B cell (primary cell): ENCODE results near the gene AIFM2. TPM values are rescaled to one million over a fixed set of nuclear protein-coding genes. Genes with fewer than 3 reads are reported as not detected.
"Not testable (repeated sequence)": the region's sequence is repeated elsewhere in the genome, so short reads cannot be mapped to it uniquely, and the experiment has no call there.

Experiments
- ATAC-seq: fragments of 200-7000 bp; cut with Tn5 transposase; one replicate; pipeline ENCODE4 v1.10.0; 2021; ENCODE audit warnings: low read depth, mild to moderate bottlenecking, moderate number of reproducible peaks, moderate library complexity
- CTCF ChIA-PET: fragments of 350-600 bp; sonication (Branson Sonifier 250); formaldehyde crosslinking; loops from one replicate; lab custom pipeline; 2021; ENCODE audit warnings: antibody characterized with exemption, inconsistent platforms; lab: Charles Lee
- POLR2A ChIA-PET: fragments of 350-600 bp; sonication (Branson Sonifier 250); formaldehyde crosslinking; loops from one replicate; lab custom pipeline; 2021; ENCODE audit warnings: antibody characterized with exemption; lab: Charles Lee
- DNase-seq: peaks from one replicate; pipeline ENCODE4 v3.0.0; 2013
- H2AFZ ChIP-seq: 2 replicates; pipeline ENCODE4 v1.6.1; 2012; ENCODE audit warnings: mild to moderate bottlenecking, low read depth, low read length; ENCODE audit not compliant: insufficient read depth, poor library complexity, severe bottlenecking
- H3K27ac ChIP-seq, 2 donors: 1 replicate in 1 of 2; 2 replicates in 1 of 2; pipeline ENCODE4 v1.5.1; 2012 to 2013; ENCODE audit warnings: low read length in 2 of 2, mild to moderate bottlenecking in 2 of 2, moderate library complexity in 1 of 2
- H3K27me3 ChIP-seq, 4 experiments: fragments of 200-600 bp in 1 of 4; sonication (generic) in 1 of 4; replicated peaks in 1 of 4; 1 replicate in 2 of 4; 2 replicates in 2 of 4; pipeline versions ENCODE4 v1.6.1 to v1.7.0; 2013 to 2016; ENCODE audit warnings: low read length in 3 of 4, mild to moderate bottlenecking in 2 of 4, mixed read lengths in 1 of 4, moderate library complexity in 1 of 4; ENCODE audit not compliant: insufficient read depth in 4 of 4, control insufficient read depth in 3 of 4; ENCODE audit errors: control extremely low read depth in 1 of 4
- H3K36me3 ChIP-seq, 2 experiments: replicated peaks in 1 of 2; 1 replicate in 1 of 2; 2 replicates in 1 of 2; pipeline versions ENCODE4 v1.6.1 to v1.7.1; 2013; ENCODE audit warnings: low read length in 1 of 2; ENCODE audit not compliant: insufficient read depth in 2 of 2, control insufficient read depth in 1 of 2; ENCODE audit errors: control extremely low read depth in 1 of 2, extremely low read depth in 1 of 2
- H3K4me1 ChIP-seq, 2 donors: fragments of 200-600 bp in 1 of 2; sonication (generic) in 1 of 2; 1 replicate in 1 of 2; 2 replicates in 1 of 2; pipeline versions ENCODE4 v1.5.1 to v1.6.1; 2013 to 2017; ENCODE audit warnings: low read length in 2 of 2; ENCODE audit not compliant: control insufficient read depth in 2 of 2, insufficient read depth in 2 of 2
- H3K4me2 ChIP-seq: replicated peaks from 2 replicates; pipeline ENCODE3; 2012; ENCODE audit warnings: mild to moderate bottlenecking, low read depth, low read length; ENCODE audit not compliant: poor library complexity, severe bottlenecking
- H3K4me3 ChIP-seq, 5 experiments: fragments of 200-600 bp in 1 of 5; sonication (generic) in 1 of 5; 1 replicate in 3 of 5; 2 replicates in 2 of 5; pipeline versions ENCODE4 v1.5.1 to v1.7.0; 2011 to 2016; ENCODE audit warnings: low read length in 4 of 5, mild to moderate bottlenecking in 4 of 5, low read depth in 2 of 5, control low read depth in 1 of 5, moderate library complexity in 1 of 5; ENCODE audit not compliant: insufficient read depth in 1 of 5; ENCODE audit errors: control extremely low read depth in 1 of 5, extremely low read depth in 1 of 5
- H3K79me2 ChIP-seq: fragments of 200-600 bp; sonication (generic); one replicate; pipeline ENCODE4 v1.6.0; 2016; ENCODE audit warnings: low read length; ENCODE audit not compliant: control insufficient read depth, insufficient read depth
- H3K9ac ChIP-seq: fragments of 200-600 bp; sonication (generic); 2 replicates; pipeline ENCODE4 v1.6.1; 2017; ENCODE audit warnings: mild to moderate bottlenecking, low read length, moderate library complexity
- H3K9me3 ChIP-seq, 3 donors: one replicate each; pipeline versions ENCODE4 v1.6.1 to v1.7.1; 2013; ENCODE audit warnings: low read length in 2 of 3; ENCODE audit not compliant: control insufficient read depth in 2 of 3, insufficient read depth in 1 of 3; ENCODE audit errors: control extremely low read depth in 1 of 3
- H4K20me1 ChIP-seq: 2 replicates; pipeline ENCODE4 v1.6.0; 2012; ENCODE audit warnings: mild to moderate bottlenecking, low read length; ENCODE audit not compliant: insufficient read depth, control insufficient read depth, poor library complexity, severe bottlenecking
- H3K27ac Mint-ChIP-seq: one replicate; pipeline ENCODE4 v1.8.0; 2021; ENCODE audit warnings: mixed read lengths
- H3K27me3 Mint-ChIP-seq: one replicate; pipeline ENCODE4 v1.8.0; 2021; ENCODE audit warnings: mixed read lengths
- H3K4me1 Mint-ChIP-seq: one replicate; pipeline ENCODE4 v1.8.0; 2021; ENCODE audit warnings: mixed read lengths
- H3K4me3 Mint-ChIP-seq: one replicate; pipeline ENCODE4 v1.8.0; 2021; ENCODE audit warnings: mixed read lengths
- H3K9me3 Mint-ChIP-seq: one replicate; pipeline ENCODE4 v1.8.0; 2022; ENCODE audit warnings: mixed read lengths; ENCODE audit not compliant: insufficient read depth
- CTCF ChIP-seq: fragments of 200-600 bp; IDR thresholded peaks from one replicate; pipeline ENCODE4 v1.8.0; 2022; ENCODE audit warnings: antibody characterized with exemption, mild to moderate bottlenecking
- EZH2 ChIP-seq: IDR thresholded peaks from 2 replicates; pipeline ENCODE4 v1.6.1; 2012; ENCODE audit warnings: borderline replicate concordance, low read depth, mild to moderate bottlenecking, moderate library complexity, low read length; ENCODE audit not compliant: insufficient read depth, poor library complexity, severe bottlenecking
- WGBS: methylation state at CpG from one replicate; pipeline ENCODE4 v1.1.5; 2013; ENCODE audit warnings: missing lambda C conversion rate; ENCODE audit not compliant: insufficient coverage; 5-methylcytosine and 5-hydroxymethylcytosine counted together
- intact Hi-C: fragments of 100-400 bp; cut with micrococcal nuclease; formaldehyde crosslinking; loops from one replicate; pipeline ENCODE4 v1.10.0; 2022
- polyA minus RNA-seq: library from RNA; depleted of rRNA, polyadenylated mRNA; stranded (reverse); fragments of >200 nt; gene quantifications from 2 replicates; pipeline ENCODE4 v1.2.3, GENCODE V29; 2012
- polyA plus RNA-seq: library from polyadenylated mRNA; depleted of rRNA; stranded (reverse); fragments of >200 nt; gene quantifications from 2 replicates; pipeline ENCODE4 v1.2.3, GENCODE V29; 2012
- total RNA-seq, 2 donors: library from RNA; stranded (reverse); fragments of 120-200 nt in 1 of 2; gene quantifications; 1 replicate in 1 of 2; 2 replicates in 1 of 2; pipeline versions ENCODE4 v1.2.3 to v1.2.4, GENCODE V29; 2013 to 2022

The AIFM2 gene
- total RNA-seq (8.1 and 9.3 TPM in 2 replicates), polyA plus RNA-seq (5.6 and 6.2 TPM in 2 replicates), polyA minus RNA-seq (3.2 and 5.1 TPM in 2 replicates)
- 4.2 TPM for total RNA-seq (2013)

GRCh38 chr10:70132098-70133029, at the start of gene AIFM2:
TSS of gene AIFM2 (minus strand) at chr10:70132825. CDS start at chr10:70124084, 8,741 bp downstream.
- CTCF ChIA-PET = no interaction called here
- H3K27me3 ChIP-seq = peaks cover 0 to 7% (median 0%) of the 10 kb centered on the region in 4 experiments
- TF ChIP-seq CTCF (no peak), EZH2 (no peak)
- peaks cover 5% of the 10 kb centered on the region for H4K20me1 ChIP-seq
- H3K79me2 ChIP-seq = peaks cover 8% of the 10 kb centered on the region
- peak; percentile 57 for DNase-seq
- ATAC-seq = peak; percentile 79
- peak within 1 kb of the TSS; percentile 72 for H3K9ac ChIP-seq
- peaks cover 11 to 15% of the 10 kb centered on the region in 2 donors for H3K4me1 ChIP-seq
- peak within 1 kb of the TSS; percentile 84 for H3K27ac Mint-ChIP-seq
- peak within 1 kb of the TSS; percentile 89 for H3K4me3 Mint-ChIP-seq
- peak within 1 kb of the TSS in 4 of 5 experiments; percentile 54 to 92 (median 66) for H3K4me3 ChIP-seq
- peaks cover 19% of the 10 kb centered on the region for H3K4me1 Mint-ChIP-seq
- H3K27me3 Mint-ChIP-seq = no peaks in the 10 kb centered on the region
- no peaks in the 10 kb centered on the region for H3K36me3 ChIP-seq
- no peaks in the 10 kb centered on the region for H3K9me3 Mint-ChIP-seq
- H2AFZ ChIP-seq = peak within 1 kb of the TSS; percentile 85
- peak within 1 kb of the TSS in 1 of 2 donors; percentile 61 for H3K27ac ChIP-seq
- POLR2A ChIA-PET = no interaction called here
- H3K9me3 ChIP-seq = no peaks in the 10 kb centered on the region
- intact Hi-C loops = loop anchor here (1.0 kb wide), 1 partner anchor 13 kb away; no protein-coding TSS in a partner anchor
- WGBS = 7% methylated on average over 78 of the region's 80 CpGs
- peak within 1 kb of the TSS; percentile 91 for H3K4me2 ChIP-seq

GRCh38 chr10:70179209-70179608, 46.6 kb upstream of the AIFM2 start:
- H3K9me3 Mint-ChIP-seq, H3K4me3 Mint-ChIP-seq, H3K4me3 ChIP-seq, H3K4me1 Mint-ChIP-seq, H2AFZ ChIP-seq, POLR2A ChIA-PET, intact Hi-C loops, H3K9ac ChIP-seq, H3K4me2 ChIP-seq, H3K79me2 ChIP-seq, H3K9me3 ChIP-seq, DNase-seq, H3K4me1 ChIP-seq, CTCF ChIA-PET, H3K27ac ChIP-seq, H3K36me3 ChIP-seq, ATAC-seq, H3K27ac Mint-ChIP-seq, H4K20me1 ChIP-seq: not testable (repeated sequence)
- WGBS = 90% methylated on average over 2 of the region's 8 CpGs
- peaks cover 15% of the 10 kb centered on the region for H3K27me3 Mint-ChIP-seq
- peaks cover 0 to 12% (median 4%) of the 10 kb centered on the region in 4 experiments for H3K27me3 ChIP-seq
